ENCODE results near the gene CACTIN.

Gene CACTIN

DNA sequence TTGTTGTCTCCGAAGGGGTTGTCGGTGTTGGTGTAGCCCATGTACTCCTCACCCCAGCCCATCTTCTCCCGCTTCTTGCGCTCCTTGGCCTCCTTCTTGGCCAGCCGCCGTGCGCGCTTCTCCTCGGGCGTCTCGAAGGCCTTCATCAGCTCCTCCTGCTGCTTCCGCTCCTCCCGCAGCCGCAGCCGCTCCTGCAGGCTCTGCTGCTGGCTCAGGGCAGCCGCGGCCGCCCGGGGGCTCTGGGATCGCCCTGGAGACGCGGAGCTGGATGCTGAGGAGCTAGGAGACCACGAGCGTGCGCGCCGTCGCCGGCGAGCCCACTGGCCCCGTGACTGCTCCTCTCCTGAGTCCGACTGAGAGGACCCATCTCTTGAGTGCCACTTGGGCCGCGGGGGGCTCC lies 2.9 kb downstream of the CACTIN start:
- DNase-seq, result no peak

DNA sequence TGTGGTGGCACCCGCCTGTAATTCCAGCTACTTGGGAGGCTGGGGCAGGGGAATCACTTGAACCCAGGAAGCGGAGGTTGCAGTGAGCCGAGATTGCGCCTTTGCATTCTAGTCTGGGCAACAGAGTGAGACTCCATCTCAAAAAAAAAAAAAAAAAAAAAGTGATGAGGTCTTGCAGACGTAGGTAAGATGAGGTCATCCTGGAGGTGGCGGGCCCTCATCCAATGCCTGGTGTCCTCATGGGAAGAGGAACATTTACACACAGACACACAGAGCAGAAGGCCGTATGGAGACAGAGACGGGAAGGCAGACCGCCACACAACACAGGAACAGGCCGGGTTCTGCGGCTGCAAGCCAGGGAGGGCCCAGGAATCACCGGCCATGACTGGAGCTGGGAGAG lies 4.4 kb downstream of the CACTIN start:
- no peak for DNase-seq

DNA sequence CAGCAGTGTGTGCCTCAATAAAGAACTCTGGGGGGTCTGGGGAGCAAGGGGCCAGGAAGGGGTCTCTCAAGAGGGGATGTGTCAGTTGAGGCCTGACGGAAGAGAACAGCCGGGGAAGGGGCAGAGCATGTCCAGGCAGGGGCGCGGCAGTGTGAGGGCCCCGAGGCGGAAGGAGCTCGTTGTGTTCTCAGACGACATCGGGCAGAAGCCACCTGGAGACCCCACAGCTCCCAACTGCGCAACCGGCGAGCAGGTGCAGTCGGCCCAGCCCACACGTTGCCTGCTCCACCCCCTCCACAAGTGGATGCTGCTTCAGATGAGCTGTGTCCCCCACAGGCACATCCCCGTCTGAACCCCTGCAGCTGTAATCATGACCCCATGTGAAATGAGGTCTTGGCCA lies 4.9 kb downstream of the CACTIN start:
- no peak for DNase-seq

DNA sequence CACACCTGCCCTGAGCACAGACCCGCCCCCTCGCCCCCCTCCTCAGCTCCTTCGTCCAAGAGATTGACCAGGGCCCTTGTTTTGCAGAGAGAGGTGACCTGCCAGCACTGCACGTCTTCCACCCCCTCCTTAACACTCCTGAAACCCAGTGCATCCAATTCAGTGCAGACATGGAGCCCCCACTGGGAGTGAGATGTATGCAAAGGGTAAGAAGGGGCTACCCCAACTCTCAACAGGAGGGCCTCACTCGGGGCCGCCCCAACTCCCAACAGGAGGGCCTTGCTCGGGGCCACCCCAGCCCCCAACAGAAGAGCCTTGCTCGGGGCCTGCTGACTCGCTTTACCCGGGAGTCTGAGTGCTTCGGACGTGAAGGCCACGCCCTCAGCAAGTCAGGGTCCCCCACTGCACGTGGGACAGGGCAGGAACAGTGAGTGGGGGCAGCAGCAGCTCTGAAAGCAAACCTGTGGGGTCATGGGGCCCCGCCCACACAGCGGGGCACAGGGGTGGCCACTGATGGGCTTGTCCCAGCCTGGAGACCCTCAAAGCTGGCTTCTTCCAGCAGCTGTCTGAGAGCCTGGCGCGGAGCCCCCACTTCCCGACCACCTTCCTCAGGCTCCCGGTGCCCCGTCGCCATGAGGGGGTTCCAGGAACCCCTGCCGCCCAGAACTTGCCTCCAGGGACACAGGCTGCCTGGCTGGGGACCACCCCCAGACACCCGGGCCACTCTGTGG lies 5.6 kb downstream of the CACTIN start:
- DNase-seq, result no peak

DNA sequence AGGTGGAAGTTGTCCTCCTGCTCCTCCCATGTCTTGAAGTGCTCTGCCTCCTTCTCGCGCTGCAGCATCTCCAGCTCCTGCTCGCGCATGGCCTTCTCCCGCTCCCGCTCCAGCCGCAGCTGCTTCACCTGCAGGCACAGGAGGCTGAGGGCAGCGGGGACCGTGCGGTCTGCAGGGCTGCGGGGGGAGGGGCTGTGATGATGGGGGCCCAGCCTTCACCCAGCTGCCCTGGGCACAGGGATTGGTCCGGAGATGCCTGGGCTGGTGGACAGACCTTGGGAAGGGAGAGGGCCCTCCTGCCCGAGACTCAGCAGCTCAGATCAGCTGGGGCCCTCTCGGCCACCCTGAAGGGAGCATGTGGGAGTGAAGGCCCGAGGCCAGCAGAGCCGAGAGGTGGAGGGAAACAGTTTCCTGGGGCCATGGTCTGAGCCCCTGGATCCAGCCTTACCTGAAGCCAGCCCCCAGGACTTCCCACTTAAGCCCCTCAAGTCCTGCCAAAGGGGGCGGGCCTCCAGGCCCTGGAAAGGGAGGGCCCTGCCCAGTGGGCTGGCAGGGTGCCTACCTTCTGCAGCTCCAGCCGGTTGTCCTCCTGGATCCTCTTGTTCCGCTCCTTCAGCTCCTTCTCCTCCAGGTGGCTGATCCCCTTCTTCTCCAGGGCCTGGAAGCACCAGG lies 6.3 kb downstream of the CACTIN start:
- no peak for DNase-seq

DNA sequence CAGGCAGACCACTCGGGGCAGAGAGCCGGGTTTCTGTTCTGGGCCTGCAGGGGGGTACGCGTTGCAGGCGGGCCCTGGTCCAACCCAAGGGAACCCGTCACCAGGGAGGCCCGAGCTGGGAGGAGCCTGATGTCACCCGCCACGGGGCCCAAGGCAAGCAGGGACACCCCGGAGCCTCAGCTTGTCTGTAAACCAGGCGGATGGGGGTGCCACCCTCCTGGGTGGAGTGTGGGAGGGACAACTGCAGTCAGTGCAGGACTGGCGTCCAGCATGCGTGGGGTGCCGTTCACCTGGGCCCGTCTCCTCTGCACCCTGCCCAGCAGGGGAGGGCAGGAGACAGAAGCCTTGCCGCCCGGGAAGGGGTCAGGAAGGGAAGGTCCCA lies 7.0 kb downstream of the CACTIN start:
- no peak for DNase-seq

DNA sequence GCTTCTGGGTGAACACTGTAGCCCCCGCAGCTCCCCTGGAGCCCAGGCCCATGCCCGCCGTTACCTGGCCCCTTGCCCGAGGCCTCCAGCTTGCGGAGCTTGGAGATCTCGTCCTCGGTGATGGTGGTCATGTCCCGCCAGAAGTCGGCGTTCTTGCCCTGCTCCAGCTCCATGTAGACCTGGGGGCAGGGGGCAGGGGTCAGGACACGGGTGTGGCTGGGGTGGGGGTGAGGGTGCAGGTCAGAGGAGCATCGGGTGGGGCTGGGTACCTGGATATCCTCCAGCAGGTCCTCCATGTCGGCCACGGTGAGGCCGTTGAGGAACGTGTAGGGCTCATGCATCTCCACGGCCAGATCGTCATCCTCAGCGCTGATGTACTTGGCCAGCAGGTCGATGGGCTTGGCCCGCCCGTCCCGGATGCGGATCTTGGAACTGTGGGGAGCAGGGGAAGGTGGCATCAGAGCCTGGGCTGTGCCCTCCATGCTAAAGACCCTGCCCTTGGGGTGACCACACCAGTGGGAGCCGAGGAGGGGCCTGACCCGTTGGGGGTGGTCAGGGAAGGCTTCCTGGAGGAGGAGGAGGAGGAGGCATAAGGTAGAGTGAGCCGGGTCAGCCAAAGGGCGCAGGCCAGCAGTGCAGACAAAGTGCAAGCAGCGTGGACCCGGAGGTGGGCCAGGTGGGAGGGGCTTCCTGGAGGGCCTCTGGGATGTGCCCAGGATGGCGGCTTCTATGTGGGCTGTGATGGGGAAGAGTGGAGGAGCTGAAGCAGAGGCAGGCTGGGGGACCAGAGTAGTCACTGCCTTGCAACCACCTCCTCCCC lies 7.6 kb downstream of the CACTIN start:
- no peak for DNase-seq

DNA sequence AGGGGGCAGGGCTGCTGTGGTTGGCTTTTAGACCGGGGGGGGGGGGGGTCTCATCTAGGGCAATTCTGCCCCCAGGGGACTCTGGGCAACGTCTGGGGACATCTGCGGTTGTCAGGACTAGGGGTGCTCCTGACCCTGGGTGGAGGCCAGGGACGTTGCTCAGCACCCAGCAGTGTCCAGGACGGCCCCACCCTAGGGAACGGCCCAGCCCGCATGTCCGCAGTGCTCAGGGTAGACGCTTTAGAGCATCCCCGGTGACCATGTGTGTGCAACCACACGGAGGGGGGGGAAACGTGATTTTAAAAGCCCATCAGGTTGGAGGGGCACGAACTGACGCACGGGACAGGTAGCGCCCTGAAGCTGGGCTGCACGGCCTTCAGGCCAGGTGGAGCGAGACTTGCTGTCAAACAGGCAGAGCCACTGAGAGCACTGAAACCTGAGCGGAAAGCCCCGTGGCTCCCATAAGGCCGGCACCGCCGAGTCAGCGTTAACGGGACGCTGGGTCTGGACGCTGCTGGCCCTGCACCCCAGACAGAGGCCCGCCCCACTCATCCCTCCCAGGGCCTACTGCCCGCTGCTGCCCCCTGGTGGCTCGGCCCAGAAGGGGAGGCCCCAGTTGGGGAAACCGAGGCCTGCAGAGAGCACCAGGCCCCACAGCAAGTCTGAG lies 8.3 kb downstream of the CACTIN start:
- peak; percentile 28 to 57 for DNase-seq

DNA sequence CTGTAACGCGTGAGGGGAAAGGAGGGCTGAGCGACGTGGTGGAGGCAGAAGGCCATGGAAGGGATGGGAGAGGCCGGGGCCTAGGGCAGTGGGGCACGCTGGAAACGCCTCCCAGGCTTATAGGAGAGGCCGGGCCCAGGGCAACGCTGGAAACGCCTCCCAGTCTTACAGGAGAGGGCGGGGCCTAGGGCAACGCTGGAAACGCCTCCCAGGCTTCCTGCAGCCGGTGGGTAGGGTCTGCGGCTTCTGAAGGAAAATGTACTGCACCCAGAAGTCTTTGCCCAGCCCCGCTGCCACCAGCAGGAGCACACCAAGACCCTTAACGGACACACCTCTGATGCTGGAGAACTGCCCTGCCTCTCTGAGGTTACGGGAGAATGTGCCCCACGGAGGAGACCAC lies 9.1 kb downstream of the CACTIN start:
- DNase-seq, result no peak

DNA sequence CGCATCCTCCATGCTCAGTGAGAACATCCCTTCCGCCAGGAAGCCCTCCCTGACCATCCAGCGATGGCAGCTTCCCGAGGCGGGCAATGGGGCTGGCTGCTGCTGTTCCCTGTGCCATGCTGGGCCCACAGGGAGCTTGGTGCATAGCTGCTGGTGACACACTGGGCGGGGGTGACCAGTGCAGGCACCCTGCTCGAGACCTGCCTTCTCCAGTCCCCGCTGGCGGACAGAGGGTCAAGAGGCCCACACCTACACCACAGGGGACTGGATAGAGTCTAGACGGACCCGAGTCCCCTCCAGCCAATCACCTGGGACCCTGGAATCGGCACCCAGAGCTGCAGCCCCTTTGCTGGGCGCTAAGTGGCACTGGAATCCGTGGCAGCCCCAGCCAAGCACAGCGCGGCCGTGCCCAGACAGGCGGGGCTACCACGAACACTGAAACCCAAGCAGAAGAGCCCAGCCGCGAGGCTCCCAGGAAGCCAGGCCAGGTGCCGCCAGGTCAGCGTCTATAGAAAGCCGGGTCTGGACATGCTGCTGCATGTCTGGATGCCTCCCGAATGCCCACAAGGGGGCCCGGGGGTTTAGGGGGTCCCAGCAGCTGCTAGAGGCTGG lies 11.0 kb downstream of the CACTIN start:
- no peak for DNase-seq

DNA sequence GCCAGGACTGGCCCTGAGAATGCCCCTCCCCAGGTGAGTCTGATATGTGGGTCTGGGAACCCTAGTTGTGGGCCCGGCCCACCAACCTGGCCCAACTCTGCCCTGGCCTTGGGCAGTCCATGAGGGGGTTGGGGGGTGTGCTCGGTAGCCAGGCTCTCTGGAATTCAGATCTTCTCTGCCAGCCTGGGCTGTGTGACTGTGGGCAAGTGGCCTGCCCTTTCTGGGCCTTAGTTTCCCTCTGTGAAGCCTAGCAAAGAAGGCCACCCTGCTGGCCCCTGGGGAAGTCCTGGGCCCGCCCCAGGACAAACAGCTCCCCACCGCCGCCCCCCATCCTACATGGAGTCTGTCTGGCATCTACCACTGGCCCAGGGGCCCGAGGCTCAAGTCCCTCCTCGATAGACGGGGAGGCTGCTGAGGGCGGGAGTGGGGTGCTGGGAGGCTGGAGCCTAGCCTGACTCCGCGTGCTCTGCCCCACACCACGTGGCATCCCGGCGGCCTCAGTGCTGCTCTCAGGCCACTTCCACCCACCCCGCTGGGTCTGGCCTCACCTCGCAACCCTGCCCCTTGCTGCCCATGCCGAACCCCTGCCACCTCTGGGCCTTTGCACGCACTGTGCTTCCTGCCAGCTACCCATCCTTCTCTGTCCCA lies 11.6 kb downstream of the CACTIN start:
- DNase-seq, result no peak

DNA sequence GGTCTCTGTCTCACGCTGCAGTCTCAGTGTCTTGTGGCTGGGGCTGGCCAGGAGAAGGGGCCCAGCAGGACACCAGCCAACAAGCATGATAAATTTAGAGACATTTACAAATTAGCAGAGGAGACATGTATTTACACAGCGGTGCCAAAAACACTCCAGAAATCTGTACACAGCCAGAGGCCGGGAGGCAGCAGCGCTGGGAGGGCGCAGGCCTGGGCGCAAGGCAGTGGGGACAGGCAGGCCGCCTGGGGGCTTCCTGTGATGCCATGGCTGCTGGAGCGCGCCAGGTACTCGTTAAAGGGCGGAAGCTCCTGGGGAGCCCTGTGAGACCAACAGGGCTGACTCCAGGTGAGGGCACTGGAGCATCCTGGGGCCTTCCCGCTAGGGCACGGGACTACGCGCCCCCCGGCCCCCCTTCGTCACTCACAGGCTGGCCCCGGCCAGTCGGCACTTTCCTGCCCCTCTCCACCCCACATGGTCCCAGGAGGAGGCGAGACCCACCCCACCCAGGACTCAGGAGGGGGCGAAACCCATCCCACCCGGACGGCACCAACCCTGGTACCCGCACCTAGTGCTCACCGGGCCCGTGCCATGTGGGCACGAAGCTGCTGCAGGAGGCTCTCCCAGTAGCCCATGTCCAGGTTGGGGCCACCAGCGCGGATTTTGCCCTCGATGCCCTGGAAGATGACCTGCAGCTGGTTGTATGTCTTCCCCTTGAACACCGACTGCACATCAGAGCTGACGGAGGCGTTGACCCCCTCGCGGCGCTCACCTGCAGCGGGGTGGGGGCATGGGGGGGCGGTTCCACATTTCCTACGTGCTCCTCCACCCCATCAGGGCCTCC lies 12.6 kb downstream of the CACTIN start:
- no peak for DNase-seq

DNA sequence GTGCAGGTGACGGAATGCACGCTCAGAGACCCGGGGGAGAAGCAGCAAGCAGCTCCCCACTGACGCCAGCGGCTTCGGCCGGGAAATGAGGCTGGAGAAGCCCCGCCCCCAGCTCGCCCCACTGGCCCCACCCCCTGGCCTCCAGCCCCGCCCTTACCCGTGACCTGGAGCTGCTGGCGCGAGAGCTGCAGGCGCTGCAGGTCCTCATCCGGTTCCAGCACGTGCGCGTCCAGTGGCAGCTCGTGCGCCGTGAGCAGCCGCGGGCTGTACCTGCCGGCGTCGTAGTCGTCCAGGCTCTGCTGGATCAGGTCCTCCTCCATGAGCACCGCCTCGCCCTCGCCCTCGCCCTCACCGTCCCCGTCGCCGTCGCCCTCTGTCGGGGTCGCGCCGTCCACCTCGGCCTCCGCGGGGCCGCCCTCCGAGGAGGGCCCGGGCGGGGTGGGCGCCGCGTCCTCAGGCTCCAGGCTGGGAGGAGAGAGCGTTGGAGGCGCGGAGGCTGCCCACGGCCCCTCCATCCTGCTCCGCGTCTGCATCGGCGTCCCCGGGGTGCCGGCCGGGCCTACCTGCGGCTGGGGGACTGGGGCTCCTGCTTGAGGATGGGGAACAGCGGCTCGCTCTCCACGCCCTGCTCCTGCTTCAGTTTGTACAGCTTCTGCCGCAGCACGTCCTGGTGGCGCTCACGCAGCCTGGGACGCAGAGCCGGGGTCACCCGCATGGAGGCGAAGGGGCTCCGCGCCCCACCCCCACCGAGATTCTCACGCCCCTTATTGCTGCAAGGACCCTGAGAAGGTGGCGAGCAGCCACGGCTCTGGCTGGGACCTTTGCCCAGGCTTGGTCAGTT lies 13.5 kb downstream of the CACTIN start:
- no peak for DNase-seq

DNA sequence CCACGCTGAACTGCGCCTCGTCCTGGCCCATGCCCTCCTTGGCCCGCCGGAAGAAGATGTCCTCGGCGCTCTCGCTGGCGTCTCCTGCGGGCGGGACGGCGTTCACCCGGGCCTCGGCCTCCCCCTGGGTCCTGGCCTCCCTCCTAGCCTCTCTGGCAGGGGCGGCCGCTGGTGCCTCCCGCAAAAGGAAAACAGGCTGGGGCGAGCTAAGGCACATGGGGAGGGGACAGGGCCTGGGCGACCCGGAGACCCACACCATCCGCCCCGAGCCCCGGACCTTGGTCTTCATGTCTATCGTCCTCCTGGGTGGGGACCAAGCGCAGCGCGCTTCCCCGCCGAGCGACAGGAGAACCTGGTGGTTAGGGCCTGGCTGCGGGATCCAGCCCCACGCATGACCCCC lies 14.3 kb downstream of the CACTIN start:
- DNase-seq, result no peak

DNA sequence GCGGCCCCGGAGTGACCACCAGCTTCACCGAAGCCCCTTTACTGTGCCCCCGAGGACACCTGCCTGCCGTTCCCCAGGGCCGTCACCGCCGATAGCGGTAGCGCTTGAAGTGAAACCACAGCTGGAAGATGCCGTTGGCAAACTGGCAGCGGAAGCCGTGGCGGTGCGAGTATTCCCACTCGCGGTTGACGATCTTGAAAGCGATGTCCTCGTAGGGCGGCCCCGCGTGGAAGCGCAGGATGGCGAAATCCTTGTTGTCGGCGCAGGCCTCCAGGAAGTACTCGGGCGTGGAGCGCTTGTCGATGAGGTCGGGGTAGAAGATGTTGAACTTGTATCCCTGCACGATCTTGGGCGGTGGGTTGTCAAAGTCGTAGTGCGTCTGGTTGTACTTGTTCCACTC lies 14.7 kb downstream of the CACTIN start:
- no peak for DNase-seq

DNA sequence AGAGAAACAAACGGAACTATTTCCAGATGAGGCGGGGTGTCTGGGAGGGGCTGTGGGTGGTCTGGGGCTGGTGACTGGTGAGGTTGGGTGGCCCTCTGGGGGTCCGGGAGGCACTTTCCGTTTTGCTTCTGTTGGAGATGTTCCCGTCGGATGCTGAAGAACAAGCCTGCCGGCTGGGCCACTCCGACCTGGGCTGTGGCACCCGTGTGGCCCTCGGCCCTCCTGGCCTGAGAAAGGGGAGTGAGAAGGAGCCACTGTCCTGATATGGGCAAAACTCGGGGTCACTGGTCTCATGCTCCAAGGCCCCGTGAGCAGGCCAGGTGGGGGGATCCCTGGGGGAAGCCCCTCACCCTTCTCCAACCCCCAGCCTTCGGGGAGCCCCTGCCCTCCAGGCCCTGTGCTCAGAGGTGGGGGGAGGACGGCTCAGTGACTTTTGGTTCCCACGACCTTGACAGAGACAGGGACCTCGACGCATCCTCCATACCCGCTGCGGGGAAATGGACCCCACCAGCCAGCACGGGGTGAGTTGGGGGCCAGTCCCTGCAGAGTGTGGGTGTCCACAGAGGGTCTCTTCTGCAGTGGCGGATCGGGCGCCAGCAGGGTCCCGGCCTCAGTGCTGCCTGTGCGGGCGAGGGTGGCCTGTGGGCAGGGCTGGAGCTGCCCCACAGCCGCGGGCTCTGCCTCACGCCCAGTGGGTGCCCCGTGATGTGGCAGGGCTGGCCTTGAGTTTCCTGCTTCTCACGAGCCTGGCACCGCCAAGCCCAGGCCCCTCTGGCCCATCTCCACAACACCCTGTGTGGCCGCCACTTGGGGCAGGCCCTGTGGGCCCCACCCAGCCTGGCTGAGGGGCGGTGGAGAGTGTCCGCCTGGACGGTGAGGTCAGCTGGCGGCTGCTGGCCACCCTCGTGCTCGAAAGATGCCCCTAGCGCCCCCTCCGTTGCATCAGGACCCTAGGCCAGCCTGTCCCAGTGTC lies 15.6 kb downstream of the CACTIN start:
- no peak for DNase-seq

DNA sequence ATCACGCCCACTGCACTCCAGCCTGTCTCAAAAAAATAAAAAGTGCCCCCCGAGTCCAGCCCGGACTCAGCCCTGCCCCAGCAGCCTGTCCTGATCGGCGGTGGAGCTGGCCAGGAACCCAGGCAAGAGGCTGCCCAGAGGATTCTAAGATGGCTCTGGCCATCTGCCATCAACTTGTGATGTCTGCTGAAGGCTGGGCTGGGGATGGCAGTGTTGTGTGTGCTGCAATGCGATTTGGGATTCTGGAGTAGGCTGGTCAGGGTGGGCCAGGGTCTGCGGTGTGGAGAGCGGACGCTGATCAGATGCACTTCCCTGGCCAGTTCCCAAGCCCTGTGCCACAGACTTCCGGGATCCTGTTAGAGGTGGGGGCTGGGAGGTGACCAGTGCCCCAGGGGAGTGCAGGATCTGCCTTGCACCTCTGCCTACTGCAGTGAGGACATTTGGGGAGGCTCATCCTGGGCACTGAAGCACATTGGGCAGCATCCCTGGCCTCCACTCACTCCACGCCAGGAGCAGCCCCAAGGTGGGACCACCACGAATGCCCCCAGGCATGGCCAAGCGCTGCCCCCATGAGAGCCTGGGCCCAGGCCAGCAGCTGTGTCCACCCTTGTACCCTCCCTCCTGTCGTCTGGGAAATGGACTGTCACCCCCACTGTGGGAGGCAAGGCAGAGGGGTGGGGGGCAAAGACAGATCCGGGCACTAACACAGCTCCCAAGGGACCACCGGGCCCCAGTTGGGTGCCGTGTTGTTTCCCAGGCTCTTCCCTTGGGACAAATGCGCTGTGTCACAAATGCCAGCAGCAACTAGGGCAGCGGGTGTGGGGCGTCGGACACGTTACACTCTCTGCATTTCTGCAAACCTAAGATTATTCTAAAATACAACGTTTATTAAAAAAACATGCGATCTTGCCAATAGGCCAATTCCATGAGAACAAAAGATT lies 16.5 kb downstream of the CACTIN start:
- no peak for DNase-seq

DNA sequence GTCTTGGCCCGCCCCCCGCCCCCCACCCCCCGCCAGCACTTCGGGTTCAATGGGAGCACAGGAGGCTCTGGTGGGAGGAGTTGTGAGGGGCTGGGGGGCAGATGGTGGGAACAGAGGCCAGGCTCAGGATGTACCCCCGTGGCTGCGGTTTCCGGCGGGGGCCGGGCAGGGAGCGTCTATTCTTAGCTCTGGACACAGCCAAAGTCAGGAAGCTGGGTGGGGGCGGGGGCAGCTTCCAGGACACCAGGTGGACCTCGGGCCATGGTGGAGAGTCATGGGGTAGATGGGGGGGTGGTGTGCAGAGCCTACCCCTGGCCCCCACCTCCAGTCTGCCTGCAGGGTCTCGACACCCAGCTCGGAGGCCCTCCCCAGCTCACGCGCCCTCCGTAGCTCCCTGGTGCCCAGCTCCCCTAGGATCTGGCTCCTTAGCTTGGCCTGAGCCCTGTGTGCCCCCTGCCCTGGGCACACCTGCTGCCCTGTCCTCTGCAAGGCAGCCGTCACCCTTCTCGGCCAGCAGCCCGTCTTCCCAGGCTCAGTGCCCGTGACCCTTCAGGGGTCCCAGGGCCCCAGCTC lies 17.8 kb downstream of the CACTIN start:
- no peak for DNase-seq
